Panc1 (cell line): ENCODE results near the gene KLHL35. TPM values are rescaled to one million over a fixed set of nuclear protein-coding genes. Genes with fewer than 3 reads are reported as not detected.

Source experiments
- ATAC-seq: fragments of 200-7000 bp; cut with Tn5 transposase; 2 replicates; pipeline ENCODE4 v1.9.1; 2020; ENCODE audit warnings: mild to moderate bottlenecking, moderate library complexity
- Bru-seq: library from RNA; stranded (reverse); fragments of 400-500 nt; gene quantifications from one replicate; lab custom pipeline; 2021; lab: Mats Ljungman, UMichigan
- BruChase-seq, 2 experiments: library from RNA; stranded (reverse); fragments of 400-500 nt; gene quantifications; one replicate each; lab custom pipeline; 2021; lab: Mats Ljungman, UMichigan
- BruUV-seq: library from RNA; stranded (reverse); fragments of 400-500 nt; replicated peaks from 2 replicates; lab custom pipeline; 2021; lab: Mats Ljungman, UMichigan
- CTCF ChIA-PET: fragments of 300-600 bp; sonication (Branson Sonifier 250); formaldehyde crosslinking; loops from one replicate; lab custom pipeline; 2022; ENCODE audit warnings: antibody characterized with exemption; lab: Charles Lee
- POLR2A ChIA-PET: fragments of 300-600 bp; sonication (Branson Sonifier 250); formaldehyde crosslinking; loops from one replicate; lab custom pipeline; 2022; ENCODE audit warnings: antibody characterized with exemption; lab: Charles Lee
- DNase-seq: peaks from one replicate; pipeline ENCODE4 v3.0.0-alpha.2; 2010; ENCODE audit warnings: low read depth, low spot score
- H3K27ac ChIP-seq: 2 replicates; pipeline ENCODE4 v1.5.1; 2011; ENCODE audit warnings: mild to moderate bottlenecking, low read length, inconsistent platforms
- H3K27me3 ChIP-seq: fragments of 200-500 bp; sonication (Bioruptor generic); 2 replicates; pipeline ENCODE4 v1.6.0; 2014; ENCODE audit warnings: low read length, inconsistent platforms; ENCODE audit not compliant: control insufficient read depth, insufficient read depth
- H3K36me3 ChIP-seq: fragments of 200-500 bp; sonication (Bioruptor generic); 2 replicates; pipeline ENCODE4 v1.5.1; 2014; ENCODE audit warnings: inconsistent platforms, mild to moderate bottlenecking, low read length, moderate library complexity; ENCODE audit not compliant: control insufficient read depth, insufficient read depth
- H3K4me1 ChIP-seq: 2 replicates; pipeline ENCODE4 v1.5.1; 2011; ENCODE audit warnings: inconsistent platforms, mild to moderate bottlenecking, low read length, moderate library complexity; ENCODE audit not compliant: control insufficient read depth, insufficient read depth
- H3K4me3 ChIP-seq, 2 experiments: 2 replicates each; pipeline ENCODE4 v1.5.1; 2011 to 2012; ENCODE audit warnings: low read depth in 2 of 2, low read length in 2 of 2, mild to moderate bottlenecking in 2 of 2, inconsistent platforms in 1 of 2, moderate library complexity in 1 of 2
- H3K9me3 ChIP-seq: fragments of 200-500 bp; sonication (Bioruptor generic); 2 replicates; pipeline ENCODE4 v1.5.1; 2014; ENCODE audit warnings: low read depth, mild to moderate bottlenecking, inconsistent platforms, low read length, moderate library complexity; ENCODE audit not compliant: control insufficient read depth, insufficient read depth
- CTCF ChIP-seq: fragments of 450-650 bp; IDR thresholded peaks from 2 replicates; pipeline ENCODE4 v1.5.1; 2017; ENCODE audit warnings: mild to moderate bottlenecking
- POLR2AphosphoS5 ChIP-seq: IDR thresholded peaks from 2 replicates; pipeline ENCODE4 v1.6.1; 2012; ENCODE audit warnings: mild to moderate bottlenecking, low read depth, low read length, moderate library complexity
- REST ChIP-seq, 2 experiments: IDR thresholded peaks; 2 replicates each; pipeline ENCODE4 v1.6.1; 2011 to 2012; ENCODE audit warnings: low read depth in 2 of 2, control low read depth in 1 of 2, low read length in 1 of 2, mild to moderate bottlenecking in 1 of 2, moderate library complexity in 1 of 2; ENCODE audit not compliant: insufficient read depth in 1 of 2
- SIN3A ChIP-seq: IDR thresholded peaks from 2 replicates; pipeline ENCODE4 v1.6.1; 2012; ENCODE audit warnings: low read depth, mild to moderate bottlenecking, low read length, moderate library complexity, borderline replicate concordance; ENCODE audit not compliant: insufficient read depth
- TCF7L2 ChIP-seq: IDR thresholded peaks from 2 replicates; pipeline ENCODE4 v1.6.1; 2011; ENCODE audit warnings: mild to moderate bottlenecking, low read depth, low read length, inconsistent platforms
- in situ Hi-C: cut with HindIII; loops from 2 replicates; pipeline ENCODE4 v1.10.0; 2016; ENCODE audit warnings: low sequenced_read_pairs, low pct_unique_long_range_greater_than_20kb
- intact Hi-C: fragments of 100-400 bp; cut with micrococcal nuclease; formaldehyde crosslinking; loops from one replicate; pipeline ENCODE4 v1.10.0; 2022; ENCODE audit not compliant: unreplicated experiment
- long read RNA-seq: library from polyadenylated mRNA; unstranded; transcript quantifications from one replicate; pipeline ENCODE4 v2.0.0, GENCODE V29; 2021; ENCODE audit not compliant: unreplicated experiment
- polyA plus RNA-seq: library from polyadenylated mRNA; unstranded; fragments of >200 nt; gene quantifications from one replicate; pipeline ENCODE4 v1.2.1, GENCODE V29; 2012; ENCODE audit warnings: missing spikeins; ENCODE audit not compliant: insufficient read length
- total RNA-seq: library from RNA; stranded (reverse); gene quantifications from one replicate; pipeline ENCODE4 v1.2.1, GENCODE V29; 2021; ENCODE audit not compliant: unreplicated experiment

The KLHL35 gene, protein sequence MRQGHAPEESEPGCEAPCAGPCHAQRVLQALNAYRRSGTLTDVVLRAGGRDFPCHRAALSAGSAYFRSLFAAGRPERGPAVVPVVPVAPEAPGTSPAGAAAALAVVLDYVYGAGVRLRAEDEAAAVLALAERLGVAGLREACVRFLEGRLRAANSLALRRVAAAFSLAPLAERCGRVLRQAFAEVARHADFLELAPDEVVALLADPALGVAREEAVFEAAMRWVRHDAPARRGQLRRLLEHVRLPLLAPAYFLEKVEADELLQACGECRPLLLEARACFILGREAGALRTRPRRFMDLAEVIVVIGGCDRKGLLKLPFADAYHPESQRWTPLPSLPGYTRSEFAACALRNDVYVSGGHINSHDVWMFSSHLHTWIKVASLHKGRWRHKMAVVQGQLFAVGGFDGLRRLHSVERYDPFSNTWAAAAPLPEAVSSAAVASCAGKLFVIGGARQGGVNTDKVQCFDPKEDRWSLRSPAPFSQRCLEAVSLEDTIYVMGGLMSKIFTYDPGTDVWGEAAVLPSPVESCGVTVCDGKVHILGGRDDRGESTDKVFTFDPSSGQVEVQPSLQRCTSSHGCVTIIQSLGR
- 10.9 TPM for total RNA-seq
- polyA plus RNA-seq: 18.9 TPM
- Bru-seq, nascent RNA: percentile 55 among the genes with signal in this experiment
- percentile 52 among the genes with signal in this experiment for BruChase-seq, experiment 1, labeled RNA remaining after a 2-hour chase
- percentile 55 among the genes with signal in this experiment for BruChase-seq, experiment 2, labeled RNA remaining after a 6-hour chase
- long read RNA-seq, transcript KLHL35-201 (6 exons, 1,500 nt): major isoform, 7 of 22 reads
- long read RNA-seq, partial matches to known transcripts: 3 of 22 reads
- long read RNA-seq, other reads (novel, unspliced or antisense): 8 of 22 reads

DNA sequence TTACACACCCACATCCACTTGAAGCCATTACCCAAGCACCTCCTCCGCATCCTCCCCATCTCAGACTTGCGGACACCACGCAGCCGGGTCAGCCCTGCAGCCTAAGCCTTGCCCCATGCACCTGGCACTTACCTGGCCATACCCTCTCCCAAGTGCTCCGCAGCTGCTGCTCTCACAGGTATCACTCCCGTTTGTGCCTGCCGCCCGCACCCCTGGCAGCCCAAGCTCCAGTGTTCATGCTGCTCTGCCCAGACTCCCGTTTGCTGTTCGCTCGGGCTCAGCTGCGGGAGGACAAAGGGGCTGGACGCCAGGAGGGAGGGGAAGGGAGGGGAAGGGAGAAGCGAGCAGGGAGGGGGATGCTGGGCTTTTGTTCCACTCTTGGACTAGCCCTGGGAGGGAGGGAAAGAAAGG lies at the start of gene KLHL35:
TSS of gene KLHL35 (minus strand) at position 293 of the 411 bp plus-strand sequence. CDS start 2,574 bp downstream, outside the sequence.
- DNase-seq: no peak
- Histone ChIP-seq H3K4me3 (no peak within 1 kb of the TSS), H3K9me3 (no peaks in the 10 kb centered on the region), H3K27ac (no peak within 1 kb of the TSS), H3K36me3 (no peaks in the 10 kb centered on the region), H3K27me3 (no peaks in the 10 kb centered on the region), H3K4me1 (peaks cover 16% of the 10 kb centered on the region)
- no TSS peak for BruUV-seq
- ATAC-seq: no peak
- in situ Hi-C loops (no loop called here), intact Hi-C loops (no loop called here)
- POLR2A ChIA-PET: no interaction called here
- TF ChIP-seq POLR2AphosphoS5 (no peak), TCF7L2 (no peak), REST (IDR thresholded peaks at IDR 0.05; ENCODE audit: insufficient read depth in 1 of 2, low read depth in 2 of 2, low read length in 1 of 2) (no peak)
- CTCF ChIA-PET: no interaction called here

GRCh38 chr11:75481922-75482606 lies 49.1 kb upstream of the KLHL35 start:
- TF ChIP-seq POLR2AphosphoS5 (no peak), SIN3A (no peak), TCF7L2 (no peak), CTCF (no peak), REST (IDR thresholded peaks at IDR 0.05; ENCODE audit: insufficient read depth in 1 of 2, low read depth in 2 of 2, low read length in 1 of 2) (no peak)
- Histone ChIP-seq H3K9me3 (no peaks in the 10 kb centered on the region), H3K4me1 (no peaks in the 10 kb centered on the region), H3K27ac (no peak overlapping the region), H3K27me3 (no peaks in the 10 kb centered on the region), H3K36me3 (no peaks in the 10 kb centered on the region), H3K4me3 (no peak overlapping the region)
- ATAC-seq: no peak
- in situ Hi-C loops (no loop called here), intact Hi-C loops (no loop called here)
- CTCF ChIA-PET: no interaction called here
- POLR2A ChIA-PET: no interaction called here
- DNase-seq: no peak
- BruUV-seq: no TSS peak
